H1 (cell line): ENCODE data around the gene IL17REL. TPM values are rescaled to one million over a fixed set of nuclear protein-coding genes. Genes with fewer than 3 reads are reported as not detected.

Experiments
- CTBP2 ChIP-seq: IDR thresholded peaks from 2 replicates; pipeline ENCODE4 v1.7.0; 2011; ENCODE audit warnings: borderline replicate concordance, mild to moderate bottlenecking, moderate library complexity, mixed read lengths, low read length; ENCODE audit not compliant: insufficient read depth, insufficient read length
- KDM1A ChIP-seq: fragments of 200-600, 300-600 bp; sonication (generic); IDR thresholded peaks from 2 replicates; pipeline ENCODE4 v1.7.1; 2016; ENCODE audit warnings: mild to moderate bottlenecking, low read length, borderline replicate concordance
- KDM5A ChIP-seq: fragments of 200-600 bp; IDR thresholded peaks from 2 replicates; pipeline ENCODE4 v1.7.1; 2012; ENCODE audit warnings: mild to moderate bottlenecking, low read length, inconsistent platforms, mixed read lengths
- NANOG ChIP-seq: IDR thresholded peaks from 2 replicates; pipeline ENCODE4 v1.6.1; 2011; ENCODE audit warnings: low read length, low read depth, mild to moderate bottlenecking, inconsistent platforms; ENCODE audit not compliant: insufficient read depth, poor library complexity, severe bottlenecking
- RNF2 ChIP-seq: fragments of 200-900, 300-1000 bp; sonication (generic); IDR thresholded peaks from 2 replicates; pipeline ENCODE4 v1.7.1; 2016; ENCODE audit warnings: borderline replicate concordance, low read depth, mild to moderate bottlenecking, antibody characterized with exemption, low read length; ENCODE audit not compliant: poor library complexity, severe bottlenecking; ENCODE audit errors: missing control alignments
- polyA plus RNA-seq, 7 experiments: library from polyadenylated mRNA; depleted of rRNA in 3 of 7; stranded (reverse) in 5 of 7; unstranded in 2 of 7; fragments of >200 nt in 5 of 7; fragments of 200-250 nt in 2 of 7; gene quantifications; 1 replicate in 5 of 7; 2 replicates in 1 of 7; 4 replicates in 1 of 7; pipeline versions ENCODE4 v1.2.1 to v1.2.3, GENCODE V29; 2011 to 2013; ENCODE audit warnings: missing spikeins in 2 of 7, mixed read lengths in 2 of 7
- total RNA-seq: library from RNA; stranded (reverse); fragmentation: NEBNext Ultra II Directional; extraction: Animal tissue kit (Norgen Biotek cat#: 25700); gene quantifications from 2 replicates; pipeline ENCODE4 v1.2.1, GENCODE V29; 2021
- TF ChIP-seq, protein P1 (sequence below): fragments of 300-600 bp; sonication (generic); IDR thresholded peaks from 2 replicates; pipeline ENCODE4 v1.7.1; 2012; ENCODE audit warnings: low read length, moderate library complexity, mild to moderate bottlenecking, inconsistent platforms; ENCODE audit not compliant: insufficient replicate concordance
- TF ChIP-seq, protein P2 (sequence below): IDR thresholded peaks from 2 replicates; pipeline ENCODE4 v1.6.1; 2011; ENCODE audit warnings: low read depth, mild to moderate bottlenecking, low read length; ENCODE audit not compliant: insufficient read depth

Gene IL17REL
- total and polyA plus RNA-seq, 2 of the 8 experiments (the other 6 are each of a cell fraction or from before 2014, with no cell fraction given) = 0.15 to 0.20 TPM

DNA sequence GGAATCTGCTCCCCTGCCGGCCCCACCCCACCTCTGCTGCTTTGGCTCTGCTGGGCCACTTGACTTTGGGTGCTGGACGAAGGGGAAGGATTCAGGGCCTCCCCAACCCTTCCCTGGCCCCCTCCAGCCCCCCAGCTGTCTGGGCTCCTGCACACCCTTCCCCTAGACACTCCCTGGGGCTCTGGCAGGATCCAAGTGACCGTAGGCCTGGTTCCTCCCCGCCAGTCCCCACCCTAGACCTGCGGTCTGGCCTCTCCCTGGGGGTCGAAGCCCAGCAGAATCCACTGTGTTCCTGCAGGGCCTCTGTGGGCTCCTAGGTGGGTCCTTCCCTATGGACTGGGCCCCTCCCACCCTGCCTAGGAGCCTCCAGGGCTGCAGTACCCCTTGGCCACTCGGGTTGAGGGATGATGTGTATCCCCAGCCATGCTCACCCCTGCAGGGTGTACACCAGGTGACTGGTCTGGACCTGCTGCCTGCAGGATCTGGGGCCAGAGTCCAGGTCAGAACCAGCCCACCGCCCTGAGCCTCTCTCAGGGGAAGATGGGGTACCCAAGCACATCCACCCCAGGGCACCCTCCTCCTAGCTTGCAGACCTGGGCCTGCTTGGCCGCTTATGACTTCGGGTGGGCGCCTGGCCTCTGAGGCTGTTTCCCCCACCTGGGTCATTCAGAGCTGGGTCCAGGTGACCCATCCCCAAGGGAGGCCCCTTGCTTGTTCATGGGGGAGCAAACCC, 46.4 kb downstream of the IL17REL start (continued):
- TF ChIP-seq, protein P1, sequence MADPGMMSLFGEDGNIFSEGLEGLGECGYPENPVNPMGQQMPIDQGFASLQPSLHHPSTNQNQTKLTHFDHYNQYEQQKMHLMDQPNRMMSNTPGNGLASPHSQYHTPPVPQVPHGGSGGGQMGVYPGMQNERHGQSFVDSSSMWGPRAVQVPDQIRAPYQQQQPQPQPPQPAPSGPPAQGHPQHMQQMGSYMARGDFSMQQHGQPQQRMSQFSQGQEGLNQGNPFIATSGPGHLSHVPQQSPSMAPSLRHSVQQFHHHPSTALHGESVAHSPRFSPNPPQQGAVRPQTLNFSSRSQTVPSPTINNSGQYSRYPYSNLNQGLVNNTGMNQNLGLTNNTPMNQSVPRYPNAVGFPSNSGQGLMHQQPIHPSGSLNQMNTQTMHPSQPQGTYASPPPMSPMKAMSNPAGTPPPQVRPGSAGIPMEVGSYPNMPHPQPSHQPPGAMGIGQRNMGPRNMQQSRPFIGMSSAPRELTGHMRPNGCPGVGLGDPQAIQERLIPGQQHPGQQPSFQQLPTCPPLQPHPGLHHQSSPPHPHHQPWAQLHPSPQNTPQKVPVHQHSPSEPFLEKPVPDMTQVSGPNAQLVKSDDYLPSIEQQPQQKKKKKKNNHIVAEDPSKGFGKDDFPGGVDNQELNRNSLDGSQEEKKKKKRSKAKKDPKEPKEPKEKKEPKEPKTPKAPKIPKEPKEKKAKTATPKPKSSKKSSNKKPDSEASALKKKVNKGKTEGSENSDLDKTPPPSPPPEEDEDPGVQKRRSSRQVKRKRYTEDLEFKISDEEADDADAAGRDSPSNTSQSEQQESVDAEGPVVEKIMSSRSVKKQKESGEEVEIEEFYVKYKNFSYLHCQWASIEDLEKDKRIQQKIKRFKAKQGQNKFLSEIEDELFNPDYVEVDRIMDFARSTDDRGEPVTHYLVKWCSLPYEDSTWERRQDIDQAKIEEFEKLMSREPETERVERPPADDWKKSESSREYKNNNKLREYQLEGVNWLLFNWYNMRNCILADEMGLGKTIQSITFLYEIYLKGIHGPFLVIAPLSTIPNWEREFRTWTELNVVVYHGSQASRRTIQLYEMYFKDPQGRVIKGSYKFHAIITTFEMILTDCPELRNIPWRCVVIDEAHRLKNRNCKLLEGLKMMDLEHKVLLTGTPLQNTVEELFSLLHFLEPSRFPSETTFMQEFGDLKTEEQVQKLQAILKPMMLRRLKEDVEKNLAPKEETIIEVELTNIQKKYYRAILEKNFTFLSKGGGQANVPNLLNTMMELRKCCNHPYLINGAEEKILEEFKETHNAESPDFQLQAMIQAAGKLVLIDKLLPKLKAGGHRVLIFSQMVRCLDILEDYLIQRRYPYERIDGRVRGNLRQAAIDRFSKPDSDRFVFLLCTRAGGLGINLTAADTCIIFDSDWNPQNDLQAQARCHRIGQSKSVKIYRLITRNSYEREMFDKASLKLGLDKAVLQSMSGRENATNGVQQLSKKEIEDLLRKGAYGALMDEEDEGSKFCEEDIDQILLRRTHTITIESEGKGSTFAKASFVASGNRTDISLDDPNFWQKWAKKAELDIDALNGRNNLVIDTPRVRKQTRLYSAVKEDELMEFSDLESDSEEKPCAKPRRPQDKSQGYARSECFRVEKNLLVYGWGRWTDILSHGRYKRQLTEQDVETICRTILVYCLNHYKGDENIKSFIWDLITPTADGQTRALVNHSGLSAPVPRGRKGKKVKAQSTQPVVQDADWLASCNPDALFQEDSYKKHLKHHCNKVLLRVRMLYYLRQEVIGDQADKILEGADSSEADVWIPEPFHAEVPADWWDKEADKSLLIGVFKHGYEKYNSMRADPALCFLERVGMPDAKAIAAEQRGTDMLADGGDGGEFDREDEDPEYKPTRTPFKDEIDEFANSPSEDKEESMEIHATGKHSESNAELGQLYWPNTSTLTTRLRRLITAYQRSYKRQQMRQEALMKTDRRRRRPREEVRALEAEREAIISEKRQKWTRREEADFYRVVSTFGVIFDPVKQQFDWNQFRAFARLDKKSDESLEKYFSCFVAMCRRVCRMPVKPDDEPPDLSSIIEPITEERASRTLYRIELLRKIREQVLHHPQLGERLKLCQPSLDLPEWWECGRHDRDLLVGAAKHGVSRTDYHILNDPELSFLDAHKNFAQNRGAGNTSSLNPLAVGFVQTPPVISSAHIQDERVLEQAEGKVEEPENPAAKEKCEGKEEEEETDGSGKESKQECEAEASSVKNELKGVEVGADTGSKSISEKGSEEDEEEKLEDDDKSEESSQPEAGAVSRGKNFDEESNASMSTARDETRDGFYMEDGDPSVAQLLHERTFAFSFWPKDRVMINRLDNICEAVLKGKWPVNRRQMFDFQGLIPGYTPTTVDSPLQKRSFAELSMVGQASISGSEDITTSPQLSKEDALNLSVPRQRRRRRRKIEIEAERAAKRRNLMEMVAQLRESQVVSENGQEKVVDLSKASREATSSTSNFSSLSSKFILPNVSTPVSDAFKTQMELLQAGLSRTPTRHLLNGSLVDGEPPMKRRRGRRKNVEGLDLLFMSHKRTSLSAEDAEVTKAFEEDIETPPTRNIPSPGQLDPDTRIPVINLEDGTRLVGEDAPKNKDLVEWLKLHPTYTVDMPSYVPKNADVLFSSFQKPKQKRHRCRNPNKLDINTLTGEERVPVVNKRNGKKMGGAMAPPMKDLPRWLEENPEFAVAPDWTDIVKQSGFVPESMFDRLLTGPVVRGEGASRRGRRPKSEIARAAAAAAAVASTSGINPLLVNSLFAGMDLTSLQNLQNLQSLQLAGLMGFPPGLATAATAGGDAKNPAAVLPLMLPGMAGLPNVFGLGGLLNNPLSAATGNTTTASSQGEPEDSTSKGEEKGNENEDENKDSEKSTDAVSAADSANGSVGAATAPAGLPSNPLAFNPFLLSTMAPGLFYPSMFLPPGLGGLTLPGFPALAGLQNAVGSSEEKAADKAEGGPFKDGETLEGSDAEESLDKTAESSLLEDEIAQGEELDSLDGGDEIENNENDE = no peak
- TF ChIP-seq KDM5A (no peak), NANOG (no peak), KDM1A (no peak), RNF2 (no peak), CTBP2 (no peak)
- TF ChIP-seq, protein P2, sequence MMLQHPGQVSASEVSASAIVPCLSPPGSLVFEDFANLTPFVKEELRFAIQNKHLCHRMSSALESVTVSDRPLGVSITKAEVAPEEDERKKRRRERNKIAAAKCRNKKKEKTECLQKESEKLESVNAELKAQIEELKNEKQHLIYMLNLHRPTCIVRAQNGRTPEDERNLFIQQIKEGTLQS = no peak
